Kidney epithelial cell (primary cell): Measurements from ENCODE around the gene TNFSF10. TPM values are rescaled to one million over a fixed set of nuclear protein-coding genes. Genes with fewer than 3 reads are reported as not detected.

Experiments used
- DNase-seq: peaks from one replicate; pipeline ENCODE4 v3.0.0-alpha.2; 2010; ENCODE audit warnings: low read depth
- H3K27me3 ChIP-seq: 2 replicates; pipeline ENCODE4 v1.6.0; 2011; ENCODE audit warnings: low read length; ENCODE audit not compliant: control insufficient read depth, insufficient read depth
- H3K36me3 ChIP-seq: 2 replicates; pipeline ENCODE4 v1.5.1; 2011; ENCODE audit warnings: low read length; ENCODE audit not compliant: control insufficient read depth, insufficient read depth
- H3K4me3 ChIP-seq: 2 replicates; pipeline ENCODE4 v1.5.1; 2011; ENCODE audit warnings: low read depth, mild to moderate bottlenecking, control low read depth, low read length
- CTCF ChIP-seq: IDR thresholded peaks from 2 replicates; pipeline ENCODE4 v1.5.1; 2011; ENCODE audit warnings: mild to moderate bottlenecking, moderate library complexity, low read length, control low read depth, inconsistent platforms; ENCODE audit not compliant: insufficient read depth, poor library complexity, severe bottlenecking
- total RNA-seq: library from RNA; depleted of rRNA; stranded (reverse); fragments of >200 nt; gene quantifications from 2 replicates; pipeline ENCODE4 v1.2.3, GENCODE V29; 2015

The TNFSF10 gene
- total RNA-seq, 1 donor from 2014 or later = 8.6 TPM

DNA sequence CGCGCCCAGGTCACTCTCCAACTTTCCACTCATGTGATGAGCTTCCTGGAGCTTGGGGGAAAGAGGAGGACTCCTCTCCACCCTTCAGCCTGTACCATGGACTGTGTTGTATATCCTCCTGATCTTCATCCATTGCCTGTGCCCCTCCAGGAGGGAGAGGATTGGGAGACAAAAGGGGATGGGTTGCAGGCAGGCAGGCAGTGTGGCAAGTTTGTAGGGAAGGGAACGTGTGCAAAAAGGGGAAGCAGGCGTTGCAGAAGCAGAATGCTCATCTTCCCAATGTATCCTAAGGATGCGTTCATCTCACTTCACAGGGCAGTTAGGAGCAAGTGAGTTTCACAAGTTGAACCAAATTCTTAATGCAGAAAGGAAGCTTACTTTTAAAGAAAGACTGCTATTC, 46.9 kb downstream of the TNFSF10 start:
- no peak for TF ChIP-seq CTCF
- Histone ChIP-seq H3K27me3 (no peaks in the 10 kb centered on the region), H3K4me3 (no peak overlapping the region), H3K36me3 (no peaks in the 10 kb centered on the region)
- DNase-seq = no peak

DNA sequence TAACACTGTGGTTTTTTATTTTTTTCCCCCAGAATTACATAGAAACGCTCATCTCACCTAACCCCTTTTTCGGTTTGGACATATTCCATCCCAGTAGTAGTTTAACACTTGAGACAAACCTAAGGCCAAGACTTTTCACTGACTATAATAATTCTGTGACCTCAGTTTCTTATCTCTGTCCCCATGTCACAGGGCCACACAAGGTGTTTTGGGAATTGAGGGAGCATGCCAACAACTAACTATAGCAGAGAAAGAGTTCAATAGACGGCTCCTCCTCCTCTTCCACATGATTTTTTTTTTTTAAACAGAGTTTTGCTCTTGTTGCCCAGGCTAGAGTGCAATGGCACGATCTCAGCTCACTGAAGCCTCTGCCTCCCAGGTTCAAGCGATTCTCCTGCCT, 47.5 kb downstream of the TNFSF10 start:
- no peaks in the 10 kb centered on the region for H3K27me3 ChIP-seq
- no peak for TF ChIP-seq CTCF
- H3K36me3 ChIP-seq = no peaks in the 10 kb centered on the region
- DNase-seq = no peak
- H3K4me3 ChIP-seq = no peak overlapping the region

DNA sequence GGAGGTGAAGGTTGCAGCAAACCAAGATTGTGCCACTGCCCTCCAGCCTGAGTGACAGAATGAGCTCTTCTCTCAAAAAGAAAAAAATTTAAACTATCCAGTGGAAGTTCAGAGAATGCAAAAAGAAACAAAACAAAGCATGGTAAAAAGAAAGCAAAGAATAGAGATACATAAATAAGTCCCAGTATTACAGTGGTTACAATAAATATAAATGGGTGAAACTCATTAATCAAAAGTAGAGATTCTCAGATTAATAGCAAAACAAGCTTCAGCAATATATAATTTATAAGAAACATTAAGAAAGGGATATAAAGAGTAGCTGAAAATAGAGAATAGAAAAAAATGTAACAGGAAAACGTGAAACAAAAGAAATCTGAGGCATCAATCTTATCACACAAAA, 51.3 kb downstream of the TNFSF10 start:
- no peak for TF ChIP-seq CTCF
- Histone ChIP-seq H3K36me3 (no peaks in the 10 kb centered on the region), H3K27me3 (no peaks in the 10 kb centered on the region), H3K4me3 (no peak overlapping the region)
- no peak for DNase-seq

DNA sequence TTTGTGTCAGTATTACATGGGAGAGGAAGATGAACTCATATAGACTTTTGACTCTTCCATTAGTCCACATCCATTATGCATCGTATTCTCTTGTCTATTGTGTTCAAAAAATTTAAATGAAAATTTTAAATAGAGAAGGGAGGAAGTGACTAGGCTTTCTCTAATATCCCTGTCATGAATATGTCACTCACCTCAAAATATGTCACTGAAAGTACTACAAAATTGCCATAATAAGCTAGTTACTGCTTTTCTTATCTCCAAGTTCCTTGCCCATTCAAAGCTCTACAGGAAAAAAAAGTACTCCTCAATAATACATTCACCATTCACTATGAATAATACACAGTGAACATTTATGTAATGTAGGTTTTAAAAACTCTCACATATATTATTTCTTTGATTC, 52.6 kb downstream of the TNFSF10 start:
- no peaks in the 10 kb centered on the region for H3K36me3 ChIP-seq
- no peak for DNase-seq
- H3K4me3 ChIP-seq = no peak overlapping the region
- no peak for TF ChIP-seq CTCF
- no peaks in the 10 kb centered on the region for H3K27me3 ChIP-seq

- peak; percentile 79 for DNase-seq
- Histone ChIP-seq H3K27me3 (no peaks in the 10 kb centered on the region), H3K36me3 (no peaks in the 10 kb centered on the region), H3K4me3 (no peak overlapping the region)
- TF ChIP-seq CTCF = no peak
Measured at GRCh38 chr3:172467170-172467824, 55.9 kb downstream of the TNFSF10 start.

GRCh38 chr3:172466553-172467130, 56.6 kb downstream of the TNFSF10 start:
- Histone ChIP-seq H3K36me3 (no peaks in the 10 kb centered on the region), H3K27me3 (no peaks in the 10 kb centered on the region), H3K4me3 (no peak overlapping the region)
- no peak for DNase-seq
- TF ChIP-seq CTCF = no peak
